ENCODE results near the gene ELMOD2.

DNA sequence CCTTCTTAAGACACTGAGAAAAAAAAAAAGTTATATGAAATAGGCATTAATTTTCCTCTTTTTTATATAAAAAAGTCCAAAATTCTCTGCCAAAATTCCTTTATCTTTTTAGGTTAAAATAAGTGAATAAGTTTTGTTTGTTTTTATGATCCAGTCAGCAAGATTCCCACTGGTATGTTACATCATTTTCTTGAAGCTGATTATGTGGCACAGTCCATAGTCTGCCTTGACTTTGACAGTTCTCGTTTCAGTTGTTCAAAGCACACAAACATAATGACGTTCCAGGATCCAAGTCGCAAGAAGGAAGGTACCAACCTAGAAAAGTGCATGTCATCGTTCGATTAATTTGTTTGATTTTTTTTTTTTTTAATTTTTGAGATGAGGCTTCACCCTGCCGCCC lies 35.7 kb downstream of the ELMOD2 start:
- TF ChIP-seq, protein P1, sequence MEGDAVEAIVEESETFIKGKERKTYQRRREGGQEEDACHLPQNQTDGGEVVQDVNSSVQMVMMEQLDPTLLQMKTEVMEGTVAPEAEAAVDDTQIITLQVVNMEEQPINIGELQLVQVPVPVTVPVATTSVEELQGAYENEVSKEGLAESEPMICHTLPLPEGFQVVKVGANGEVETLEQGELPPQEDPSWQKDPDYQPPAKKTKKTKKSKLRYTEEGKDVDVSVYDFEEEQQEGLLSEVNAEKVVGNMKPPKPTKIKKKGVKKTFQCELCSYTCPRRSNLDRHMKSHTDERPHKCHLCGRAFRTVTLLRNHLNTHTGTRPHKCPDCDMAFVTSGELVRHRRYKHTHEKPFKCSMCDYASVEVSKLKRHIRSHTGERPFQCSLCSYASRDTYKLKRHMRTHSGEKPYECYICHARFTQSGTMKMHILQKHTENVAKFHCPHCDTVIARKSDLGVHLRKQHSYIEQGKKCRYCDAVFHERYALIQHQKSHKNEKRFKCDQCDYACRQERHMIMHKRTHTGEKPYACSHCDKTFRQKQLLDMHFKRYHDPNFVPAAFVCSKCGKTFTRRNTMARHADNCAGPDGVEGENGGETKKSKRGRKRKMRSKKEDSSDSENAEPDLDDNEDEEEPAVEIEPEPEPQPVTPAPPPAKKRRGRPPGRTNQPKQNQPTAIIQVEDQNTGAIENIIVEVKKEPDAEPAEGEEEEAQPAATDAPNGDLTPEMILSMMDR (IDR thresholded peaks at IDR 0.05; ENCODE audit: low read depth, low read length, missing input control): no peak
- no peak for TF ChIP-seq SP1 (IDR thresholded peaks at IDR 0.05)
- no peak for TF ChIP-seq FOXA1 (IDR thresholded peaks at IDR 0.05)
- no peak for TF ChIP-seq GABPA (IDR thresholded peaks at IDR 0.05 in 1 of 2, conservative IDR thresholded peaks at IDR 0.05 in 1 of 2)
- no peak for TF ChIP-seq TAF1 (conservative IDR thresholded peaks at IDR 0.05)

Measured in liver (tissue), 3 donors.